ENCODE data around the gene ANO4.
"Not testable (repeated sequence)": the region's sequence is repeated elsewhere in the genome, so short reads cannot be mapped to it uniquely, and the experiment has no call there.

Gene ANO4

GRCh38 chr12:100926669-100927248 is 132.2 kb downstream of the ANO4 start:
- H3K9ac ChIP-seq (ENCODE audit: insufficient read length) = no peak overlapping the region
- no peak overlapping the region for H3K4me3 ChIP-seq
- no peaks in the 10 kb centered on the region for H3K36me3 ChIP-seq (ENCODE audit: insufficient read depth, low read length)
- no peak for TF ChIP-seq POLR2AphosphoS5 (IDR thresholded peaks at IDR 0.05; ENCODE audit: borderline replicate concordance, low read depth, low read length)
- TF ChIP-seq FOXP2 (optimal IDR thresholded peaks at IDR 0.05; ENCODE audit: control extremely low read depth, extremely low read length, insufficient read depth) = no peak
- no peak for TF ChIP-seq EZH2 (IDR thresholded peaks at IDR 0.05)
- H3K9me3 ChIP-seq (ENCODE audit: low read depth, low read length) = no peaks in the 10 kb centered on the region
- no peak overlapping the region for H3K27ac ChIP-seq
- DNase-seq (ENCODE audit: low read depth, low spot score) = no peak

DNA sequence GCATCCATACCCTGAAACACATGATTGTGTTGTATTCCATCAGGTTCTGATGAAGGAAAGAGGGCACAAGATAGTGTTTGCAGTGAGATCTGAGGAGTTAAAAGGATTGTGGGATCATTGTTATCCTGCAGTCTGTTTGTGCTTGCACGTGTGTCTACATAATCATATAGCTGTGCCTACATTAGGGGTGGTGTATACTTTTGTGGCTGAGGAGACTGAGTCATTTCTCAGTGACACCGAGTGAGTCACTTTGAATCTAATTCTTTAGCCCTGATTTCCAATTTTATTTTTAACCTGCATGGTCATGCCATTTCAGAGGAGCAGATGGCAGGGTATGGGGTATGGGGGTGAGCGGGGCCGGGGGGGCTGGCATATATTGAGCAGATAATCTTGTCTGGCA is 133.2 kb downstream of the ANO4 start:
- Histone ChIP-seq H3K27ac (no peak overlapping the region), H3K4me3 (no peak overlapping the region), H3K36me3 (ENCODE audit: insufficient read depth, low read length) (no peaks in the 10 kb centered on the region), H3K9ac (ENCODE audit: insufficient read length) (no peak overlapping the region), H3K9me3 (ENCODE audit: low read depth, low read length) (no peaks in the 10 kb centered on the region)
- no peak for DNase-seq (ENCODE audit: low read depth, low spot score)
- no peak for TF ChIP-seq POLR2AphosphoS5 (IDR thresholded peaks at IDR 0.05; ENCODE audit: borderline replicate concordance, low read depth, low read length)
- TF ChIP-seq FOXP2 (optimal IDR thresholded peaks at IDR 0.05; ENCODE audit: control extremely low read depth, extremely low read length, insufficient read depth) = no peak
- TF ChIP-seq EZH2 (IDR thresholded peaks at IDR 0.05) = no peak

- Histone ChIP-seq H3K36me3 (ENCODE audit: insufficient read depth, low read length) (no peaks in the 10 kb centered on the region), H3K4me3 (no peak overlapping the region), H3K9me3 (ENCODE audit: low read depth, low read length) (no peaks in the 10 kb centered on the region), H3K27ac (no peak overlapping the region), H3K9ac (ENCODE audit: insufficient read length) (no peak overlapping the region)
- no peak for DNase-seq (ENCODE audit: low read depth, low spot score)
- TF ChIP-seq EZH2 (IDR thresholded peaks at IDR 0.05) (no peak), FOXP2 (optimal IDR thresholded peaks at IDR 0.05; ENCODE audit: control extremely low read depth, extremely low read length, insufficient read depth) (no peak), POLR2AphosphoS5 (IDR thresholded peaks at IDR 0.05; ENCODE audit: borderline replicate concordance, low read depth, low read length) (no peak)
These were observed 138.0 kb downstream of the ANO4 start for GRCh38 chr12:100932571-100932970.

- not testable (repeated sequence) for DNase-seq (ENCODE audit: low read depth, low spot score); H3K9ac ChIP-seq (ENCODE audit: insufficient read length); H3K27ac ChIP-seq; H3K4me3 ChIP-seq; H3K36me3 ChIP-seq (ENCODE audit: insufficient read depth, low read length); H3K9me3 ChIP-seq (ENCODE audit: low read depth, low read length)
These were observed 139.0 kb downstream of the ANO4 start for GRCh38 chr12:100933531-100933930.

DNA sequence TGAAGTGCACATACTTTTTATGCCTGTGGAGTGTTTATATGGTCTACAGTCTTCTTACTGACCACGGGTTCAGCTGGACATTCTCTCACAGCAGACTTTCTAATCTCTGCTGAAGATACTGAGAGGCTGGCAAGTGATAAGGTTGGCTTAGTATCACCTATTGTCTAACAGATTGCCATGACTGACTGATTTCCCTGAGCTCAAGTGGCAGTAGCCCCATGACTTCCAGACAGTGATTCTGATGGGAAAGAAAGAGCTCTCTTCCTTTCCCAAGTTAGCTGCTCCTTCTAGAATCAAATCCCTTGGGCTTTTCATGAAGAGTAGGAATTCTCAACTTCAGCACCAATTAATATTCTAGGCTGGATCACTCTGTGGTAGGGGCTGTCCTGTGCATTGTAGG is 141.4 kb downstream of the ANO4 start:
- no peak for TF ChIP-seq EZH2 (IDR thresholded peaks at IDR 0.05)
- no peak for TF ChIP-seq FOXP2 (optimal IDR thresholded peaks at IDR 0.05; ENCODE audit: control extremely low read depth, extremely low read length, insufficient read depth)
- TF ChIP-seq POLR2AphosphoS5 (IDR thresholded peaks at IDR 0.05; ENCODE audit: borderline replicate concordance, low read depth, low read length) = no peak
- H3K9ac ChIP-seq (ENCODE audit: insufficient read length) = no peak overlapping the region

DNA sequence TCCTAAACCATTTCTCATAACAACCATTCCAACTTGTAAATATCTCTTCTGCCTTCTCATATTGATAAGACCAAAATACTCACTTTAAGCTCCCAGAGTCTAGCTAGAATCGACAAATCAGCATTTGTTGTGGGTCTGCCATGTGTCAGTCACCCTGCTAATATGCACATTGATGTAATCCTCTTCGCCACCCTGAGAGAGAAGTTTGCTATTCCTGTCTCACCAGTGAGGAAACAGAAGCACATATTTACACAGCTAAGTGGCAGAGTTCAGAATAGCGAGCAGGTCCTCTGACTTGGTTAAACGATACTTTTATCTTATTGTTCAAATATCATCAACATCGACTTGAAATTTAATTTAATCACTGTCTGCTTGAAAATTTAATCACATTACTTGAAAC is 142.1 kb downstream of the ANO4 start:
- no peak overlapping the region for H3K9ac ChIP-seq (ENCODE audit: insufficient read length)
- H3K36me3 ChIP-seq (ENCODE audit: insufficient read depth, low read length) = no peaks in the 10 kb centered on the region
- no peak overlapping the region for H3K27ac ChIP-seq
- no peak for DNase-seq (ENCODE audit: low read depth, low spot score)
- no peak for TF ChIP-seq EZH2 (IDR thresholded peaks at IDR 0.05)
- no peak for TF ChIP-seq POLR2AphosphoS5 (IDR thresholded peaks at IDR 0.05; ENCODE audit: borderline replicate concordance, low read depth, low read length)
- TF ChIP-seq FOXP2 (optimal IDR thresholded peaks at IDR 0.05; ENCODE audit: control extremely low read depth, extremely low read length, insufficient read depth) = no peak
- no peak overlapping the region for H3K4me3 ChIP-seq
- H3K9me3 ChIP-seq (ENCODE audit: low read depth, low read length) = no peaks in the 10 kb centered on the region; the same call in 1 of the 2 replicates

More for the DNA sequence above, 141.4 kb downstream of the ANO4 start:
- DNase-seq (ENCODE audit: low read depth, low spot score) = no peak
- no peak overlapping the region for H3K4me3 ChIP-seq
- no peaks in the 10 kb centered on the region for H3K36me3 ChIP-seq (ENCODE audit: insufficient read depth, low read length)
- no peaks in the 10 kb centered on the region for H3K9me3 ChIP-seq (ENCODE audit: low read depth, low read length)
- H3K27ac ChIP-seq = no peak overlapping the region

- no peak for DNase-seq (ENCODE audit: low read depth, low spot score)
- no peak overlapping the region for H3K4me3 ChIP-seq
- no peak overlapping the region for H3K9ac ChIP-seq (ENCODE audit: insufficient read length)
- TF ChIP-seq EZH2 (IDR thresholded peaks at IDR 0.05) = no peak
- TF ChIP-seq FOXP2 (optimal IDR thresholded peaks at IDR 0.05; ENCODE audit: control extremely low read depth, extremely low read length, insufficient read depth) = no peak
- TF ChIP-seq POLR2AphosphoS5 (IDR thresholded peaks at IDR 0.05; ENCODE audit: borderline replicate concordance, low read depth, low read length) = no peak
- H3K27ac ChIP-seq = no peak overlapping the region
- H3K36me3 ChIP-seq (ENCODE audit: insufficient read depth, low read length) = no peaks in the 10 kb centered on the region
- no peaks in the 10 kb centered on the region; the same call in 1 of the 2 replicates for H3K9me3 ChIP-seq (ENCODE audit: low read depth, low read length)
These were observed 145.9 kb downstream of the ANO4 start for GRCh38 chr12:100940503-100940902.

- Histone ChIP-seq H3K4me3 (no peak overlapping the region), H3K27ac (no peak overlapping the region), H3K9ac (ENCODE audit: insufficient read length) (no peak overlapping the region), H3K36me3 (ENCODE audit: insufficient read depth, low read length) (no peaks in the 10 kb centered on the region), H3K9me3 (ENCODE audit: low read depth, low read length) (no peaks in the 10 kb centered on the region; the same call in 1 of the 2 replicates)
- DNase-seq (ENCODE audit: low read depth, low spot score) = no peak
- TF ChIP-seq POLR2AphosphoS5 (IDR thresholded peaks at IDR 0.05; ENCODE audit: borderline replicate concordance, low read depth, low read length) (no peak), FOXP2 (optimal IDR thresholded peaks at IDR 0.05; ENCODE audit: control extremely low read depth, extremely low read length, insufficient read depth) (no peak), EZH2 (IDR thresholded peaks at IDR 0.05) (no peak)
These were observed 148.6 kb downstream of the ANO4 start for GRCh38 chr12:100942984-100943749.
